SIG-M5 treated with dmso at 0.1 percent for 504 hours (cell line): ENCODE measurements around the gene TTYH1.
"Not testable (repeated sequence)": the region's sequence is repeated elsewhere in the genome, so short reads cannot be mapped to it uniquely, and the experiment has no call there.

ENCODE experiments used
- DNase-seq: peaks from one replicate; lab custom pipeline; 2025; ENCODE audit not compliant: unreplicated experiment; lab: John Stamatoyannopoulos, UW

TTYH1 gene

DNA sequence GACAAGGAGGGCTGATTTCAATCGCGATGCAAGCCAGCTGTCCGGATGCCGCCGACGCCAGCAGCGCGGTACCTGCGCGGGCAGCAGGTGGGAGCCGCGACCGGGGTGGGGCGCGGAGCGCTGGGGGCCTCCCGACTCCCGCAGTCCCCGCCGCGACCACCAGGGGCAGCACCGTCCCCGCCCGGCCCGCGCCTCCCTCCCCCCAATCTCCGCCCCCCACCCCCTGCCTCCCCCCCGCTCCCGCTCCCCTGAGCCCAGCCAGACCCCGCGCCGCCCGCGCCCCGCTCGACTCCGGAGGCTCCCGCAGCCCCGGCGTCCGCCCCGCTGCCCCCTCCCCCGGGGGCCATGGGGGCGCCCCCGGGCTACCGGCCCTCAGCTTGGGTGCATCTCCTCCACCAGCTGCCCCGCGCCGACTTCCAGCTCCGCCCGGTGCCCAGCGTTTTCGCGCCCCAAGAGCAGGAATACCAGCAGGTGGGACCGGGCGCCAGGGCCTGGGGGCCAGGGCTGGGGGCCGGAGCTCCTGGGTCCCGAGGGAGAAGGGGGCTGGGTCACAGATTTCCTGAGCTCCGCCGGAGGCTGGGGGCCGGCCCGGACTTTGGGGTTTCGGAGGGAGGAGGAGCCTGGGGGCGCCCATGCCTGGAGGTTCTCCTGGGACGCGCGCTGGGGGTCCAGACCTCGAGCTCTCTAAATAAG lies at the start of gene TTYH1:
Gene TTYH1, plus strand, starts transcription at position 257 of the 693 bp plus-strand sequence. Its CDS starts 89 bp downstream, at position 346.
- no peak for DNase-seq

DNA sequence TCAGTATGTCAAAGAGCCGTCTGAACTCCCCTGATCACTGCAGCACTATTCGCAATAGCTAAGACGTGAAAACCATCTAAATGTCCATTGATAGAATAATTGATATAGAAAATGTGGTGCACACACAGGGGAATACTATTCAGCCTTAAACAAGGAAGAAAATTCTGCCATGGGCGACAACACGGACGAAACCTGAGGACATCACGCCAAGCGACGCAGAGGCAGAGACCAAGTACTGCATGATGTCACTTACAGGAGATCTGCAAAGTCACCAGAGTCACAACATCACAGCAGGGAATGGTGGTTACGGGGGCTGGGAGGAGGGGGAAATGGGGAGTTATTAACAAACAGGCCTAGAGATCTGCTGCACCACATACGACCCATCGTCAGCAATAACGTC lies 49.5 kb upstream of the TTYH1 start:
- DNase-seq: not testable (repeated sequence)

DNA sequence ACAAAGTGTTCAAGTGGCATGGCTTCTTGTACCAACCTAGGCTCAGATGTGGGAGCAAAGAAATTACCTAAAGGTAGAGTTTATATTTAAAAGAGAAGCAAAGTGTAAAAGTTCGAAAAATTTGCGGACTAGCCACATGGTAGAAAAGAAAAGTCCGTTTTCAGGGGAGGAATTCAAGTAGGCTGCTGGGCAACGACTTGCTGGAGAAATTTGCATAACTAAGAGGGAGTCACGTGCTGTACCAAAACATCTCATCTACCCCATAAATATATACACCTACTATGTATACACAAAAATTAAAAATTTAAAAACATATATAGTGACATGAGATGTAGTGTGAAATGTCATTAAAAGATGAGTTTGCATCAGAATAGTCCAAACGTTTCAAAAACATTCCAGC lies 48.5 kb upstream of the TTYH1 start:
- DNase-seq: no peak

DNA sequence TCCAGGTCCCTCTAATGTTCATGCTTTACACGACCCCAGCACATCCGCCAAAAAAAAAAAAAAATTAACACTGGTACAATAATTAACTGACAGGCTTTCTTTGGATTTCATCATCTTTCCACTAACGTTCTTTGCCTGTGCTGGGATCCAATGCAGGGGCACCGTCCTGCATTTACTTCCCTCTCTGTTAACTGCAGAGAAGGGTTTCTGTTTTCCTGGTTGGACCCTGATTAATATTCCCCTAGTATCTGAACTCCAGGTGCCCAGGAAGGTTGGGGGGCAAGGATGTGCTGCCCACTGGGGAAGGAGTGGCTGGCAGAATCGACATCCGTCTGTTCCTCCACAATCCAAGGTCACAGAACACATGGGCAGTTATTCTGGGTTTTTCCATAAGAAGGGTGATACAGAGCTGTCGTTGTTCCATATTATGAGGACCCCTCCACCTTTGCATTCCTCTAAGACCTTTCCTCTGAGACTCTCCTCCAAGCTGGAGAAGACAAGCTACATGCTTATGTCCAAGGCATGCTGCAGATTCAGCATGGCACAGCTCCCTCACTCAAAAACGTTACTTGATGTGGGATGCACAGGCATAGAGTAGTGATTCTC lies 46.1 kb upstream of the TTYH1 start:
- peak; percentile 71 for DNase-seq

DNA sequence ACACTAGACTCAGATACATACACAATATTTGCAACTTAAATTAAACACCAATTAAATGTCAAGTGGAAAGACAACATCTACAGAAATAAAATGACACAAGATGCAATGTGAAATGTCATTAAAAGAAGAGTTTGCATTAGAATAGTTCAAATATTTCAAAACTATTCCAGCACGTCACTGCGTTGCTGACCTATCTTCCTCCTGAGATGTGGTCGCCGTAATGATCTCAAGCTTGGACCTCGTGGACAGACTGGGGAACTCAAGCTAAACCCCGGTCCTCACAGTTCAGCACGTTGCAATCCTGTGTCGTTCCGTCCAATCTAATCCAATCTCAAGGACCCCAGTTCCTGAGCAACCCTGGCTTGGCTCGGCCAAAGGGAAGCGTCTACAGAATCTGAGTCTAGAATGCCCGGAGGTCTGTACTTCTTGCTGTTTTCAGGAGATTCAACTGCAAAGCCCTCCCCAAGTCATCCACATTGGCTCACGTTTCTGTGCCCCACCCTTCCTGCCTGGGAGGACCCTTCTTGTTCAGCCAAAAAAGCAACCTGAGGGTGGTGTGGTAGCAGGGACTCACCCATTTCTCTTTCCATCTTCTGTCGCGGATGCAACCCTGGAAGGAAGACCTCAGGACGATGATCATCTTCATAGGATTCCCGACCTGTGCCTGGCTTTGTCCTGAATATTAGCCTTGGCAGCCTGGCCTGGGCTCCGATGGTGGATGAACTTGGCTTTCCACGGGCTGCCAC lies 45.4 kb upstream of the TTYH1 start:
- DNase-seq: not testable (repeated sequence)

DNA sequence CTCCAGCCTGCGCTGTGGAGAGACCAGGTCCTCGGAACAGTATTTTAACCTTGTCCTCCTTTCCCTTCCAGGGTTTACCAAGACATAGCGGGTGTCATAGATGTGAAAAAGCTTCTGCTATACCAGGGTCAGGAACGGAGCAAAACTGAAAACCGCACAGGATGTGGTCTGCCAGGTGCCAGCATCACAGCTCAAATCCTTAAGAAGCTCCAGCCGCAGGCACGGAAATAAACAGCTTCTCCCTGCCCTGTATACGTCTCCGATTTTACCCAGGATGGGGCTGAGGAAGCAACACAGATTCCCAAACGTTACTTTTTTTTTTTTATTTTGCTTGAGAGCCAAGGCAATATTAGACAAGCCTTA lies 44.8 kb upstream of the TTYH1 start:
- DNase-seq: peak; percentile 52

DNA sequence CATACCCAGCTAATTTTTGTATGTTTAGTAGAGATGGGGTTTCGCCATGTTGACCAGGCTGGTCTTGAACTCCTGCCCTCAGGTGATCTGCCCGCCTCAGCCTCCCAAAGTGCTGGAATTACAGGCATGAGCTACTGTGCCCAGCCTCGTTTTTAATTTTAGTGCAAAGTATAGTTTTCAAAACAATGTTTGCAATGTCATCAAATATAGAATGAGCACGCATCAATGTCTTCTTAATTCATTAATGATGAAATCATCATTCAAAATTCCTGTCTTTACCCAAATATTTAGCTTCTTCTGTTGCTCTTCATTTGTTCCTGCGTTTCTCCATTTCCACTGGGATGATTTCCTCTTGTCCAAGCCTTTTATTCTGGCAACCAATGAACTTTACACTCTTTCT lies 43.8 kb upstream of the TTYH1 start:
- not testable (repeated sequence) for DNase-seq

DNA sequence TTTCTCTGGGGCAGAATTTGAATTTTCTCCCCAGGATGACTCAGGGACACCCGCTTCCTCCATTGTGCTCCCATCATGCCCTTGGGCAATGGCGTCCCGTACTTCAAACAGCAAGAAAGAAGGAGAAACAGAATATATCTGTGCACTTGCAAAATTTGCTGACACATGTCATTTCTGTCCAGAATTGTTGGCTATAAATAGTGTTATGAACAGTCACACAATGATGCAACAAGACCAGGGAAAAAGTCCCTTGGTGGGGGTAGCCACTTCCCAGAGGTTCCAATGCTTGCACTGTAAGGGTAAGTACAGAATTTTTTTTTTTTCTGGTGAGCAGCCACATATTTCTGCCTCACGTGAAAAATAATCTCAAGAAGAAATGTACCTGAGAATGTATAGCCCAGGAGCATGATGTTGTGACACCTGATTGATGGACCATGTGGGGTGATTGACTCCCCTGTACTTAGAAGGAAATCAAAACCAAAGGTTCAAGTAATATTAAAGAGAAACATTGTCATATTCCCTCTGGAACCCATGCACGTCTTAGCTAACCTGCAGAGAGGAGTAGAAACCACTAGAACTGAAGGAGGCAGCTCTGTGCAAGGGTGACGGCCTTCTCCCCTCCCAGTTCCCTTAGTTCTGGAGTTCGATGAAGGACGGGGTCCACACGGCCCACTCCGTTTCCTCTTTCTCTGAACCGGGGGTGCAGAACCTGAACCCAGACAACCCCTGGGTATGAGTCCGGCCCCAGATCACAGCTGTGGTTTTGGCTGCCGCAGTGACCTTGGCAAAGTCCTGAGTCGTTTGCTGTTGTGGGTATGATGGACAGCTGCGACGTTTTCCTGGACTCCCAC lies 41.3 kb upstream of the TTYH1 start:
- DNase-seq: peak; percentile 90

DNA sequence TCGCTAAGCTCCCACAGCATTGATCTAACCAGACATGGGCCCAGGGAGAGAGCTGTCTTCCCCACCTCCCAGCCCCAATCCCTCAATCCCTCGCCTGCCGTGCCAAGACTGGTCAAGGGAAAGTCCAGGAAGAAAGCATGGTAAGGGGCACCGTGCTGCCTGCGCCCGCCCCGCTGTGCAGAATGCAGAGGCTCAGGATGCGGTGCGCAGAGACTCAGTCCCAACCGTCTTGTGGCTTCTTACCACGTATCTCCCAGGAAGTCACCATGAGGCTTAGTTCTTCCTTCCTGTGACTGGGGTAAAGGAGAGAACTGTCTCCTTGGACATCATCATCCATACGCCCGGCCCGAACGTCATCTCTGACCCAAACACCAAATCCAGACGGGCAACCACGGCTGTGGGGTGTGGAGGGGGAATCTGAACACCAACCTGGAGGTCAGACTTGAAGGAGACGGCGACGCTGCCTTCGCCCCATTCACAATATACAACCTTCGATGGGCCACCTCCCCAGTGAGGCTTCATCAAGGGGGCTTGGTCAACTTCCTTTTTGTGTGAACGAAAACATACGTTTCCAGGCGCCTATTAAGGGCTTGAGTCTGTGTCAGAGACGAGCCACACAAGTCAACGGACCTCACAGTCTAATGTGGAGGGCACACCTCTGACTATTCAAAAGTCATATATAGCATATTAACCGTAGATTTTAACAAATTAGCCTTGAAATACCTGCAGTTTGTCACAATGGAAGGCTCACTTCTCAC lies 39.9 kb upstream of the TTYH1 start:
- DNase-seq: peak; percentile 79

DNA sequence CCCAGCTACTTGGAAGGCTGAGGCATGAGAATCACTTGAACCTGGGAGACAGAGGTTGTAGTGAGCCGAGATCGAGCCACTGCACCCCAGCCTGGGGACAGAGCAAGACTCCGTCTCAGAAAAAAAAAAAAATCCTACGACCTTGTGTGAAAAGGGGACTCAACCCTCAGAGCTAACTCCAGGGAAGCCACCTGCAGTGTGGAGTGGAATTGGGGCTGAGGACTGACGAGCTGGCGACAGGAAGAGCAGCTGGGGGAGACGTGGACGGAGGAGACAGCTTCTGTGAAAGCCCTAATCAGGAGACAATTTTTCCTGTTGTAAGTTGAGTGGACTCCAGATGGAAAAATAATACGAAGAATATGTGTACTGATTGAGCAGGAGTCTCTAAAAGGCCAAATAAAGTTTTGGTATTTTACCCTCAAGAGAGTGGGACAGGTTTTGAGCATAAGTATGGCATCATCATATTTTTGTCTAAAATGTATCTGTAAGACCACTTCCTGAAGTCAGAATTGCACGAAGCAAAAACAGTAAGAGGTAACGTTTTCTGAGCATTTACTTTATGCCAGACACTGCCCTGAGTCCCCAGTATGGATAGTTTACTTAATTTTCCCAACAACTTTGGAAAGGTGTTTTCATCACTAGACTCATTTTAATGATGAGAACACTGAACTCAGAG lies 38.5 kb upstream of the TTYH1 start:
- DNase-seq: no peak

DNA sequence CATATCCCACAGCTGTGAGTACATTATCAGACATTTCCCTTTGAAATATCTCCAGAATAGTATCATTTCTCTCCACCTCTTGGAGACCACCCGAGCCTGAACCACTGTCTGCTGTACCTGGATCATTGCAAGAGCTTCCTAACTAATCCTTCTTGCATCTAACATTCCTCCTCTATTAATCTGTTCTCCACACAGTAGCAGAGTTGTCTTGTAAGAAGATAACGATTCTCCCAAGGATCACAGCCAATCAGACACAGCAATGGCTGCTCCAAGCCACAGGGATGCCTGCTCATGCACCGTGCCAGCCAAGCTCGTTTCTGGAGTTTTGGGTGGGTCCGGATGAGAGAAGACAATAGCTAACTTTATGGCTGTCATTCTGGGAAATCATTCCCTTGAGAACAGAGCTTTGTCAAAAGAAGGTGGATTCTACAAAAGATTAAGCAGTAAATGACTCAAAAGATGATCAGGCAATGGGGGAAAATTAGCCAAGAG lies 36.0 kb upstream of the TTYH1 start:
- no peak for DNase-seq

DNA sequence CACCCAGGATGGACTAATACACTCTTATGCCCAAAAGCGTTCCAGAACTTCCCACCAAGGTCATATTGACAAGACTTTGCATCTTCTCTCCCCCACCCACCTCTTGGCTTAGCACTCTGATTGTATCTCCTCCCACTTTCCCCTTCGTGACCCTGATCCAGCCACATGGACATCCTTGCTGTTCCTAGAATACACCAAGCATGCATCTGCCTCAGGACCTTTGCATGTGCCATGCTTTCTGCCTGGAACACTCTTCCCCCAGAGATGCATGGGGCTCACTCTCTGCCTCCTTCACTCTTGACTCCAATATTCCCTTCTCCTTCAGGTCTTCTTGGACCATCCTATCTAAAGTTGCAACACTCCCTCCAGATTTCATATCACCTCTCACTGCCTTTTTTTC lies 34.4 kb upstream of the TTYH1 start:
- no peak for DNase-seq

DNA sequence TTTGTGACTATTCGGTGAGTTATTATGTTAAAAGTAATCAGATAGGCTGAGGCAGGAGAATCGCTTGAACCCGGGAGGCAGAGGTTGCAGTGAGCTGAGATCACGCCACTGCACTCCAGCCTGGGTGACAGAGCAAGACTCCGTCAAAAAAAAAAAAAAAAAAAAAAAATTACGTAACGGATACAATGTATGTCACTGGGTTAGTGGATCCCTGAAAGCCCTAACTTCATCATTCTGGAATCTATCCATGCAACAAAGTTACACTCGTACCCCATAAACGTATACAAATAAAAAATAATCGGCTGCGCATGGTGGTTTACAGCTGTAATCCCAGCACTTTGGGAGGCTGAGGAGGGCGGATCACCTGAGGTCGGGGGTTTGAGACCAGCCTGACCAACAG lies 33.2 kb upstream of the TTYH1 start:
- DNase-seq: not testable (repeated sequence)

DNA sequence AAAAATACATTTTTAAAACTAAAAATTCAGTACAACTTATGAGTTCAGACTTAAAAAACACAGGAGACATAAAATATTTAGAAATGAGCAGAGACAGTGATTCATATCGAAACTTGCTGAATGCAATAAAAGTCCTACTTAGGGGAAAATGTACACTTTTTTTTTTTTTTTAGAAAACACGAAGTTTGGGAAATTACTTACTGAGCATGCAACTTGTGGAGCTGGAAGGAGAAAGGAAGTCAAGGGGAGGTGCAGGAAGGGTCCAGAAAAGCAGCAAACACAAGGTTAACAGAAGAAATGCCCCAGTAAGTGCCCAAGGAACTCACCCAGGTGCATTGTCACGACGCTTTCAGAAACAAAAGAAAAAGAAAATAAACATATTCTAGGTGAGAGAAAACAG lies 31.9 kb upstream of the TTYH1 start:
- DNase-seq: peak; percentile 53

DNA sequence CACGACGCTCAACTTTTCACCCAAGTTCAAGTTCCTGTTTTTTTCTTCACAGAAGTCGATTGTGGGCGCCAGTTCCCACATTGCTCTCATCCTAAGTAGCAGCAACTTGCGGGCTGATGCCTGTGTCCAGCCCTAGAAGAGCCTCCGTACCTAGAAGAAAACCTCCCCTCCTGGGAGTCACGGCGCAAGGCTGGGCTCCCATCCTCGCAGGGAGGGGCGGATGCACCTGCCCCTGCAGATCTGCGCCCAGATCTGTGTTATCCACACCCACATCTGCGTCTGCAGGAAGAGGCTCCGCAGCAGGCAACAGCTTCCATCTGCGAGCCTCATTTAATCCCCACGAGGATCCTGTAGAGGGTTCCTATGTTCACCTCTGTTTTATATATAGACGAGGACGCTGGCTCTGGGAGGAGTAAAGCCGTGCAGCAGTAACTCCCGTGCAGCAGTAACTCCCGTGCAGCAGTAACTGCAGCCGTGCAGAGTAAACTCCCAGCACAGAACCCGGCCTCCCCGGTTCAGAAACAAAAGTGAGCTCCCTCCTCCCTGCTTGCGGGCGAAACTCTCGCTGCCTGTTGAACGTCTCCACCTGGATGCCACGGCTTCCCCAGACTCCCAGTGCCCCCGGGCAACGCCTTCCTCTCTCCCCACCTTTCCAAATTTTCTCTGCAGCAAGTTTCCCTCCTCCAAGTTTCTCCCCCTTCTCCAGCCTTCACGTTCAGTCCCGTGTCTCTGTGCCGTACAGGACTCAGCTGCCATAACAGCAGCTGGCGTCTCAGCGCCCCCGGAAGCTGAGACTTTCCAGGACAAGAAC lies 27.1 kb upstream of the TTYH1 start:
- peak; percentile 52 for DNase-seq

DNA sequence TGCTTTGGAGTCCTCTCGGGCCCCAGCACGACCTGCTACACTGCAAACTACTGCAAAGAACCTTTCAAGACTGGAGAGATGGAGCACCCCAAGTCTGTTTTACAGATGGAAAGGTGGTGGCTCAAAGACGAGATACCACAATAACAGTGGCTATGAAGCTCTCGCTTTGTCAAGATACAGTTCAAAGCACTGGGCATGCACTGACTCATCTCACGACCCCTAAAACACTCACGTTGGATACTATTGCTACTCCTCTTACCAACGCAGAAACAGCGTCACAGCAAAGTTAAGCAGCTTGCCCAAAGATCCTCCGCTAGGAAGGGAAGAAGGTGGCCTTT lies 26.5 kb upstream of the TTYH1 start:
- no peak for DNase-seq

DNA sequence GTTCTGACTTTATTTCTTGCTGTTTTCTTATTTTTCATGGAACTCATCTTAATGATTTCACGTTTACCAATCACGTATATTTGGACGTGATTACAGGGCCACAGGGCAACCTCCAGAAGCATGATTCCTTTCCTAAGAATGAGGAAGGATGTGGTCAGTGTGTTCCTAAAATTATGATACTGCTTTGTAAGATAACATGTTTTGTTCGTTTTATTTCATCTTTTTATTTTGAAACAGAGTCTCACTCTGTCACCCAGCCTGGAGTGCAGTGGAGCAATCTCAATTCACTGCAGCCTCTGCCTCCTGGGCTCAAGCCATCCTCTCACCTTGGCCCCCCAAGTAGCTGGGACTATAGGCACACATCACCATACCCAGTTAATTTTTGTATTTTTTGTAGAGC lies 25.7 kb upstream of the TTYH1 start:
- DNase-seq: peak; percentile 72

DNA sequence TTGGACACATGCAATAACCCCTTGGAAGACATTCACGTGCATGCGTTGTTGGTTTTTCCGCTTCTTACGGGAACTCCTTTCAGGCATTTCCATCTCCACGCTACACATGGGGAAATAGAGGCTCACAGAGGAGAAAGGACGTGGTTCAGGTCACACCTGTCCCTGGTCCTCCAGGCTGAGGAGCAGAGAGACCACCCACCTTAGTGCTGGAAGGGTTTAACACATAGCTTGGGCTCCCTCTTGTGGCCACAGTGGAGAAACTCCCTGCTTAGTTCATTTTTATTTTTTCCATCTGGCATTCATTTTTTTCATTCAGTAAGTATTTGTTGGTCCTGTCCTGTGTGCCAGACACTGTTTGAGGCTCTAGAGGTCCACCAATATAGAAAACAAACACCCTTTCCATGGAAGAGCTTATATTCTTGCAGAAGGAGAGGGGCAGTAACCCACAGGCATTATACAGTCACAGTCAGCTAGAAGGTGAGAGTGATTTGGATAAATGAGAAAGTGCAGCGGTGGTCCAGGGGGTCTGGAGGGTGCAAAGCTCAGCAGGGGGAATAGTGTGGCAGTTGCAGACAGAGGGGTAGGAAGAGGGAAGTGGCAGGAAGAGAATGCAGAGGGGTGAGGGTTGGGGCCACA lies 24.2 kb upstream of the TTYH1 start:
- peak; percentile 51 for DNase-seq

DNA sequence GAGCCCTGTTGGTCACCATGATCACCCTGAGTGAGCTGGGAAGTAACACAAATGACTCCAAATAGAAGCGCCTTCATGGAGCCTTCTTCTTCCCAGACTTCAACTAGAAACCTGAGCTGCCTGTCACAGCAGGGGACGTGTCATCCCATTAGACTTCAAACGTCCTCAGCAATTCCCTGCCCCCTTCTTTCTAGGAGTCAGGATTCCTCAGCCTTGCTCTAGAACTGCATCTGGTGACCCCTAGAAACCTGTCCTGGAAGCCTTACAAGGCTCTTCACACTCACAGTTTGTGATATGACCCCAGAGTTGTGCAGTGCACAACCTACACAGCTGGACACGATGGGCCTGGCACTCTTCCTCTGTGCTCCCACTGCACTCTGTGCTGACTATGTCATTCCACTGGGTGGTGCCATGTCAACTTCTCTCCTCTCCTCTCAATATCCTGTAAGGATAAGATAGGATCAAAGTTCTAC lies 23.6 kb upstream of the TTYH1 start:
- no peak for DNase-seq
